ENCODE data around the gene SYT3.
"Not testable (repeated sequence)": the region's sequence is repeated elsewhere in the genome, so short reads cannot be mapped to it uniquely, and the experiment has no call there.

Gene SYT3

GRCh38 chr19:50601407-50602088, 38.1 kb downstream of the SYT3 start:
- Histone ChIP-seq H3K27me3 (ENCODE audit: insufficient read depth, poor library complexity, severe bottlenecking) (no peaks in the 10 kb centered on the region), H3K4me3 (replicated peaks; ENCODE audit: insufficient read depth, low read length) (no peak overlapping the region), H3K27ac (replicated peaks) (no peak overlapping the region)
- TF ChIP-seq CTCF (IDR thresholded peaks at IDR 0.05; ENCODE audit: insufficient read depth, low read length) (no peak), REST (IDR thresholded peaks at IDR 0.05; ENCODE audit: insufficient replicate concordance, low read depth) (no peak)
- no peak for DNase-seq (ENCODE audit: low read depth in 1 of 2, low spot score in 1 of 2)

- Histone ChIP-seq H3K27ac (replicated peaks) (no peak overlapping the region), H3K27me3 (ENCODE audit: insufficient read depth, poor library complexity, severe bottlenecking) (no peaks in the 10 kb centered on the region), H3K4me3 (replicated peaks; ENCODE audit: insufficient read depth, low read length) (no peak overlapping the region)
- DNase-seq (ENCODE audit: low read depth in 1 of 2, low spot score in 1 of 2), result no peak
- TF ChIP-seq SPI1 (IDR thresholded peaks at IDR 0.05; ENCODE audit: borderline replicate concordance, low read depth) (no peak), CTCF (IDR thresholded peaks at IDR 0.05; ENCODE audit: insufficient read depth, low read length) (no peak), GABPA (IDR thresholded peaks at IDR 0.05; ENCODE audit: low read depth) (no peak), REST (IDR thresholded peaks at IDR 0.05; ENCODE audit: insufficient replicate concordance, low read depth) (no peak), POLR2AphosphoS5 (IDR thresholded peaks at IDR 0.05; ENCODE audit: low read depth) (no peak)
Observed at GRCh38 chr19:50599427-50599826, 40.3 kb downstream of the SYT3 start.

- no peak for DNase-seq (ENCODE audit: low read depth in 1 of 2, low spot score in 1 of 2)
- TF ChIP-seq SPI1 (IDR thresholded peaks at IDR 0.05; ENCODE audit: borderline replicate concordance, low read depth) (no peak), POLR2AphosphoS5 (IDR thresholded peaks at IDR 0.05; ENCODE audit: low read depth) (no peak), CTCF (IDR thresholded peaks at IDR 0.05; ENCODE audit: insufficient read depth, low read length) (no peak), GABPA (IDR thresholded peaks at IDR 0.05; ENCODE audit: low read depth) (no peak), REST (IDR thresholded peaks at IDR 0.05; ENCODE audit: insufficient replicate concordance, low read depth) (no peak)
- no peak overlapping the region for H3K27ac ChIP-seq (replicated peaks)
- no peak overlapping the region for H3K4me3 ChIP-seq (replicated peaks; ENCODE audit: insufficient read depth, low read length)
- H3K27me3 ChIP-seq (ENCODE audit: insufficient read depth, poor library complexity, severe bottlenecking), result no peaks in the 10 kb centered on the region
Observed at GRCh38 chr19:50590191-50590590, 49.5 kb downstream of the SYT3 start.

- DNase-seq (ENCODE audit: low read depth in 1 of 2, low spot score in 1 of 2); H3K4me3 ChIP-seq (replicated peaks; ENCODE audit: insufficient read depth, low read length); H3K27ac ChIP-seq (replicated peaks); H3K27me3 ChIP-seq (ENCODE audit: insufficient read depth, poor library complexity, severe bottlenecking): not testable (repeated sequence)
Observed at GRCh38 chr19:50581795-50582660, 57.7 kb downstream of the SYT3 start.

All from HL-60 (cell line).